Loucy (cell line): ENCODE results near the gene RAD23A.

ENCODE experiments used
- EZH2phosphoT487 ChIP-seq: fragments of 200-600 bp; IDR thresholded peaks from 2 replicates; pipeline ENCODE4 v1.6.1; 2018; ENCODE audit warnings: antibody characterized with exemption, mild to moderate bottlenecking, moderate library complexity, borderline replicate concordance
- TF ChIP-seq, protein P1 (sequence below): fragments of 200-600 bp; sonication (generic); conservative IDR thresholded peaks from 2 replicates; pipeline ENCODE4 v1.5.1; 2014; ENCODE audit warnings: mild to moderate bottlenecking, antibody characterized with exemption, low read length

GRCh38 chr19:12899891-12900518 lies 45.7 kb upstream of the RAD23A start:
- TF ChIP-seq EZH2phosphoT487: no peak
- TF ChIP-seq, protein P1, sequence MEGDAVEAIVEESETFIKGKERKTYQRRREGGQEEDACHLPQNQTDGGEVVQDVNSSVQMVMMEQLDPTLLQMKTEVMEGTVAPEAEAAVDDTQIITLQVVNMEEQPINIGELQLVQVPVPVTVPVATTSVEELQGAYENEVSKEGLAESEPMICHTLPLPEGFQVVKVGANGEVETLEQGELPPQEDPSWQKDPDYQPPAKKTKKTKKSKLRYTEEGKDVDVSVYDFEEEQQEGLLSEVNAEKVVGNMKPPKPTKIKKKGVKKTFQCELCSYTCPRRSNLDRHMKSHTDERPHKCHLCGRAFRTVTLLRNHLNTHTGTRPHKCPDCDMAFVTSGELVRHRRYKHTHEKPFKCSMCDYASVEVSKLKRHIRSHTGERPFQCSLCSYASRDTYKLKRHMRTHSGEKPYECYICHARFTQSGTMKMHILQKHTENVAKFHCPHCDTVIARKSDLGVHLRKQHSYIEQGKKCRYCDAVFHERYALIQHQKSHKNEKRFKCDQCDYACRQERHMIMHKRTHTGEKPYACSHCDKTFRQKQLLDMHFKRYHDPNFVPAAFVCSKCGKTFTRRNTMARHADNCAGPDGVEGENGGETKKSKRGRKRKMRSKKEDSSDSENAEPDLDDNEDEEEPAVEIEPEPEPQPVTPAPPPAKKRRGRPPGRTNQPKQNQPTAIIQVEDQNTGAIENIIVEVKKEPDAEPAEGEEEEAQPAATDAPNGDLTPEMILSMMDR: no peak
